IPS-NIHi7 (cell line): ENCODE results near the gene DOCK8.

Experiments
- DNase-seq: peaks from one replicate; pipeline ENCODE4 v3.0.0; 2012; ENCODE audit warnings: mixed read lengths; ENCODE audit errors: extremely low spot score

The DOCK8 gene

GRCh38 chr9:306907-307306 lies 92.2 kb downstream of the DOCK8 start:
- DNase-seq = peak; percentile 51

- no peak for DNase-seq
Observed at GRCh38 chr9:311841-312240, 97.2 kb downstream of the DOCK8 start.

- no peak for DNase-seq
Observed at GRCh38 chr9:312596-313320, 98.1 kb downstream of the DOCK8 start.

GRCh38 chr9:316382-316965 lies 101.8 kb downstream of the DOCK8 start:
- no peak for DNase-seq

- DNase-seq = no peak
Observed at GRCh38 chr9:318646-319045, 104.0 kb downstream of the DOCK8 start.

- DNase-seq = no peak
Observed at GRCh38 chr9:324971-325370, 110.3 kb downstream of the DOCK8 start.

- peak; percentile 31 for DNase-seq
Observed at GRCh38 chr9:326667-327066, 112.0 kb downstream of the DOCK8 start.

- DNase-seq = no peak
Observed at GRCh38 chr9:328453-328852, 113.8 kb downstream of the DOCK8 start.

GRCh38 chr9:331197-331596 lies 116.5 kb downstream of the DOCK8 start:
- no peak for DNase-seq

GRCh38 chr9:335373-335772 lies 120.7 kb downstream of the DOCK8 start:
- no peak for DNase-seq

GRCh38 chr9:336039-336438 lies 121.4 kb downstream of the DOCK8 start:
- DNase-seq = no peak

GRCh38 chr9:338602-339001 lies 123.9 kb downstream of the DOCK8 start:
- DNase-seq = no peak

- DNase-seq = no peak
Observed at GRCh38 chr9:341634-342421, 127.2 kb downstream of the DOCK8 start.

GRCh38 chr9:343773-344172 lies 129.1 kb downstream of the DOCK8 start:
- no peak for DNase-seq

GRCh38 chr9:346111-346571 lies 131.5 kb downstream of the DOCK8 start:
- DNase-seq = peak; percentile 35

GRCh38 chr9:347667-348292 lies 133.1 kb downstream of the DOCK8 start:
- DNase-seq = peak; percentile 28

GRCh38 chr9:350384-350783 lies 135.7 kb downstream of the DOCK8 start:
- no peak for DNase-seq

- DNase-seq = no peak
Observed at GRCh38 chr9:351916-352315, 137.3 kb downstream of the DOCK8 start.

GRCh38 chr9:353077-353476 lies 138.4 kb downstream of the DOCK8 start:
- DNase-seq = no peak

GRCh38 chr9:354453-354852 lies 139.8 kb downstream of the DOCK8 start:
- DNase-seq = no peak

- DNase-seq = no peak
Observed at GRCh38 chr9:357560-357959, 142.9 kb downstream of the DOCK8 start.

- DNase-seq = no peak
Observed at GRCh38 chr9:362561-363273, 148.1 kb downstream of the DOCK8 start.
